NOMO-1 (cell line): ENCODE measurements around the gene DNAI2.
"Not testable (repeated sequence)": the region's sequence is repeated elsewhere in the genome, so short reads cannot be mapped to it uniquely, and the experiment has no call there.

Experiments
- DNase-seq, 2 experiments: peaks; one replicate each; lab custom pipeline; 2025; ENCODE audit not compliant: unreplicated experiment in 2 of 2; lab: John Stamatoyannopoulos, UW

DNAI2 gene

GRCh38 chr17:74244548-74244947 is 29.5 kb upstream of the DNAI2 start:
- no peak for DNase-seq

- DNase-seq, result no peak
These were observed 28.7 kb upstream of the DNAI2 start for GRCh38 chr17:74245145-74245831.

GRCh38 chr17:74245871-74246270 is 28.2 kb upstream of the DNAI2 start:
- DNase-seq, result no peak

- DNase-seq, result no peak
These were observed 24.3 kb upstream of the DNAI2 start for GRCh38 chr17:74249590-74250270.

- no peak for DNase-seq
These were observed 23.6 kb upstream of the DNAI2 start for GRCh38 chr17:74250324-74250995.

GRCh38 chr17:74251051-74251450 is 23.0 kb upstream of the DNAI2 start:
- DNase-seq, result no peak

GRCh38 chr17:74251569-74251968 is 22.5 kb upstream of the DNAI2 start:
- DNase-seq, result no peak

GRCh38 chr17:74252211-74252610 is 21.8 kb upstream of the DNAI2 start:
- no peak for DNase-seq

- no peak for DNase-seq
These were observed 21.0 kb upstream of the DNAI2 start for GRCh38 chr17:74253036-74253435.

- DNase-seq, result no peak
These were observed 16.7 kb upstream of the DNAI2 start for GRCh38 chr17:74257311-74257710.

GRCh38 chr17:74259667-74260524 is 14.1 kb upstream of the DNAI2 start:
- no peak for DNase-seq

- no peak for DNase-seq
These were observed 13.5 kb upstream of the DNAI2 start for GRCh38 chr17:74260525-74260850.

GRCh38 chr17:74262601-74263000 is 11.4 kb upstream of the DNAI2 start:
- DNase-seq, result no peak

- DNase-seq, result not testable (repeated sequence)
These were observed 7.0 kb upstream of the DNAI2 start for GRCh38 chr17:74267054-74267453.

GRCh38 chr17:74267579-74267978 is 6.5 kb upstream of the DNAI2 start:
- no peak for DNase-seq

GRCh38 chr17:74267987-74268499 is 6.0 kb upstream of the DNAI2 start:
- DNase-seq, result no peak

GRCh38 chr17:74268558-74268957 is 5.5 kb upstream of the DNAI2 start:
- DNase-seq, result no peak

GRCh38 chr17:74270333-74270732 is 3.7 kb upstream of the DNAI2 start:
- no peak for DNase-seq

- DNase-seq, result no peak
These were observed 2.8 kb upstream of the DNAI2 start for GRCh38 chr17:74271281-74271680.

- no peak for DNase-seq
These were observed 2.0 kb upstream of the DNAI2 start for GRCh38 chr17:74271901-74272561.
